MM.1S (cell line): Measurements from ENCODE around the gene ELP4.

Experiments used
- EZH2 ChIP-seq: fragments of 300-600 bp; sonication (generic); optimal IDR thresholded peaks from 2 replicates; pipeline ENCODE3; 2017; ENCODE audit warnings: low read depth, mild to moderate bottlenecking, antibody characterized with exemption, low read length, mixed read lengths
- TF ChIP-seq, protein P1 (sequence below): fragments of 300-600 bp; sonication (generic); IDR thresholded peaks from 2 replicates; pipeline ENCODE4 v1.5.1; 2016; ENCODE audit warnings: antibody characterized with exemption, low read length, mixed read lengths

DNA sequence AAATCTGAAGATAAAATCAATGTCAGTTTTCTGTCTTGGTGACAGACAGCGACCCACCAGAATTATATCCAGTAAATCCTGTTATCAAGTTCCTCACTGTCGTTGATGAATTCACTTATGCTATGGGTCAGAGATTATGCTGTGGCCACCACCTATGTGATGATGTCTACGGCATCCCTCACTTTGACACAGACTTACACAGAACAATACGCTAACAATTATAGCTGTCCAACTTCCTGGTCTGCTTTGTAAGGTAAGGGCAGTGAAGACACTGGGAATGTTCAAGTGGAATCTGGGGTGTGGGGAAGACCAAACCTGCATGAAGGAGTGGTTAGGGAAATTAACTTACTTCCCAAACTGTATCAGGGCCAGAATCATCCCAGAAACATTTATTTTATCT, 320.8 kb downstream of the ELP4 start:
- TF ChIP-seq, protein P1, sequence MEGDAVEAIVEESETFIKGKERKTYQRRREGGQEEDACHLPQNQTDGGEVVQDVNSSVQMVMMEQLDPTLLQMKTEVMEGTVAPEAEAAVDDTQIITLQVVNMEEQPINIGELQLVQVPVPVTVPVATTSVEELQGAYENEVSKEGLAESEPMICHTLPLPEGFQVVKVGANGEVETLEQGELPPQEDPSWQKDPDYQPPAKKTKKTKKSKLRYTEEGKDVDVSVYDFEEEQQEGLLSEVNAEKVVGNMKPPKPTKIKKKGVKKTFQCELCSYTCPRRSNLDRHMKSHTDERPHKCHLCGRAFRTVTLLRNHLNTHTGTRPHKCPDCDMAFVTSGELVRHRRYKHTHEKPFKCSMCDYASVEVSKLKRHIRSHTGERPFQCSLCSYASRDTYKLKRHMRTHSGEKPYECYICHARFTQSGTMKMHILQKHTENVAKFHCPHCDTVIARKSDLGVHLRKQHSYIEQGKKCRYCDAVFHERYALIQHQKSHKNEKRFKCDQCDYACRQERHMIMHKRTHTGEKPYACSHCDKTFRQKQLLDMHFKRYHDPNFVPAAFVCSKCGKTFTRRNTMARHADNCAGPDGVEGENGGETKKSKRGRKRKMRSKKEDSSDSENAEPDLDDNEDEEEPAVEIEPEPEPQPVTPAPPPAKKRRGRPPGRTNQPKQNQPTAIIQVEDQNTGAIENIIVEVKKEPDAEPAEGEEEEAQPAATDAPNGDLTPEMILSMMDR = no peak
- no peak for TF ChIP-seq EZH2
